ENCODE measurements around the gene FLT1. TPM values are rescaled to one million over a fixed set of nuclear protein-coding genes. Genes with fewer than 3 reads are reported as not detected.

FLT1 gene
- total RNA-seq, 4 donors from 2014 or later = 11.1 to 37.9 (median 21.7) TPM

GRCh38 chr13:28475916-28476725, 18.8 kb downstream of the FLT1 start:
- H3K4me1 ChIP-seq = no peaks in the 10 kb centered on the region
- 42 to 64% methylated on average over 6 to 7 of the region's 7 CpGs for WGBS, 2 donors (ENCODE audit: low coverage in 1 of 2)
- H3K9me3 ChIP-seq = no peaks in the 10 kb centered on the region
- H3K27ac ChIP-seq = no peak overlapping the region
- TF ChIP-seq EP300 (IDR thresholded peaks at IDR 0.05) = no peak
- TF ChIP-seq POLR2A (IDR thresholded peaks at IDR 0.05) = no peak
- TF ChIP-seq CTCF (IDR thresholded peaks at IDR 0.05) = no peak
- TF ChIP-seq POLR2AphosphoS5 (IDR thresholded peaks at IDR 0.05) = no peak
- H3K36me3 ChIP-seq = no peaks in the 10 kb centered on the region
- no peak overlapping the region for H3K4me3 ChIP-seq
- ATAC-seq = peak; percentile 41
- peaks cover 3% of the 10 kb centered on the region for H3K27me3 ChIP-seq

GRCh38 chr13:28474491-28475134, 20.3 kb downstream of the FLT1 start:
- Histone ChIP-seq H3K4me3 (no peak overlapping the region), H3K27ac (no peak overlapping the region), H3K4me1 (no peaks in the 10 kb centered on the region), H3K27me3 (peaks cover 10% of the 10 kb centered on the region), H3K36me3 (no peaks in the 10 kb centered on the region), H3K9me3 (no peaks in the 10 kb centered on the region)
- WGBS, 2 donors (ENCODE audit: low coverage in 1 of 2) = 67 to 86% methylated on average over 1 of the region's 1 CpG
- no peak for TF ChIP-seq EP300 (IDR thresholded peaks at IDR 0.05)
- TF ChIP-seq CTCF (IDR thresholded peaks at IDR 0.05) = no peak
- TF ChIP-seq POLR2A (IDR thresholded peaks at IDR 0.05) = no peak
- no peak for TF ChIP-seq POLR2AphosphoS5 (IDR thresholded peaks at IDR 0.05)
- no peak for ATAC-seq

GRCh38 chr13:28473044-28473443, 21.9 kb downstream of the FLT1 start:
- Histone ChIP-seq H3K4me1 (no peaks in the 10 kb centered on the region), H3K27me3 (peaks cover 17% of the 10 kb centered on the region), H3K27ac (no peak overlapping the region), H3K4me3 (no peak overlapping the region), H3K9me3 (no peaks in the 10 kb centered on the region), H3K36me3 (no peaks in the 10 kb centered on the region)
- no peak for ATAC-seq
- TF ChIP-seq POLR2AphosphoS5 (IDR thresholded peaks at IDR 0.05) (no peak), POLR2A (IDR thresholded peaks at IDR 0.05) (no peak), EP300 (IDR thresholded peaks at IDR 0.05) (no peak), CTCF (IDR thresholded peaks at IDR 0.05) (no peak)
- WGBS, 2 donors (ENCODE audit: low coverage in 1 of 2) = 83 to 90% methylated on average over 4 to 7 of the region's 7 CpGs

- no peaks in the 10 kb centered on the region for H3K36me3 ChIP-seq
- H3K9me3 ChIP-seq = no peaks in the 10 kb centered on the region
- peaks cover 17% of the 10 kb centered on the region for H3K27me3 ChIP-seq
- no peaks in the 10 kb centered on the region for H3K4me1 ChIP-seq
- H3K4me3 ChIP-seq = no peak overlapping the region
- H3K27ac ChIP-seq = no peak overlapping the region
- 86 to 88% methylated on average over 1 to 2 of the region's 2 CpGs for WGBS, 2 donors (ENCODE audit: low coverage in 1 of 2)
- no peak for TF ChIP-seq CTCF (IDR thresholded peaks at IDR 0.05)
- no peak for TF ChIP-seq POLR2AphosphoS5 (IDR thresholded peaks at IDR 0.05)
- TF ChIP-seq POLR2A (IDR thresholded peaks at IDR 0.05) = no peak
- TF ChIP-seq EP300 (IDR thresholded peaks at IDR 0.05) = no peak
- ATAC-seq = no peak
Measured at GRCh38 chr13:28471421-28471820, 23.5 kb downstream of the FLT1 start.
